ENCODE measurements around the gene COX7A2. TPM values are rescaled to one million over a fixed set of nuclear protein-coding genes. Genes with fewer than 3 reads are reported as not detected.
A peak's percentile ranks its signal among the peaks of the same experiment; 100 is the strongest.

COX7A2 gene
- total and polyA plus RNA-seq, 2 experiments from 2014 or later = 768 to 1,135 TPM

DNA sequence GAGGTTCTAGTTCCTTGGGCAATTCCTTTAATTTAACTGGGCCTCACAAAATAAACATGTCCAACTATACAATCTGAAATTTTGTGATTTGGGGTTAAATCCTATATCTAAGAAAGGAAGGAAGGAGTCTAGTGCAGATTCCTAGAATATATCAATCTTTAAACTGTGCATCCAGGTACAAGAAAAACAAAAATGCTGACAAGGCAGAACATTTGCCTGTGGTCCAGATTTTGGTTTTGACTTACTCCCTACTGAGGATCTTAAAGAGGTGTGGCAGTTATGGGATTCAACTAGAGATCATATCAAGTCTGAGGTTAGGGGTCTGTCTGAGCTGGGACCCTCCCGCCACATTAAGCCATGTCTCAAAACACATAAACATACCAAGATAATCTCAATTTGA lies 17.7 kb upstream of the COX7A2 start:
- DNase-seq (ENCODE audit: low read depth in 1 of 2, low spot score in 1 of 2) = no peak
- H3K27ac ChIP-seq = no peak overlapping the region
- peaks cover 28% of the 10 kb centered on the region for H3K36me3 ChIP-seq
- H3K4me3 ChIP-seq = no peak overlapping the region
- TF ChIP-seq, protein P1, sequence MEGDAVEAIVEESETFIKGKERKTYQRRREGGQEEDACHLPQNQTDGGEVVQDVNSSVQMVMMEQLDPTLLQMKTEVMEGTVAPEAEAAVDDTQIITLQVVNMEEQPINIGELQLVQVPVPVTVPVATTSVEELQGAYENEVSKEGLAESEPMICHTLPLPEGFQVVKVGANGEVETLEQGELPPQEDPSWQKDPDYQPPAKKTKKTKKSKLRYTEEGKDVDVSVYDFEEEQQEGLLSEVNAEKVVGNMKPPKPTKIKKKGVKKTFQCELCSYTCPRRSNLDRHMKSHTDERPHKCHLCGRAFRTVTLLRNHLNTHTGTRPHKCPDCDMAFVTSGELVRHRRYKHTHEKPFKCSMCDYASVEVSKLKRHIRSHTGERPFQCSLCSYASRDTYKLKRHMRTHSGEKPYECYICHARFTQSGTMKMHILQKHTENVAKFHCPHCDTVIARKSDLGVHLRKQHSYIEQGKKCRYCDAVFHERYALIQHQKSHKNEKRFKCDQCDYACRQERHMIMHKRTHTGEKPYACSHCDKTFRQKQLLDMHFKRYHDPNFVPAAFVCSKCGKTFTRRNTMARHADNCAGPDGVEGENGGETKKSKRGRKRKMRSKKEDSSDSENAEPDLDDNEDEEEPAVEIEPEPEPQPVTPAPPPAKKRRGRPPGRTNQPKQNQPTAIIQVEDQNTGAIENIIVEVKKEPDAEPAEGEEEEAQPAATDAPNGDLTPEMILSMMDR (IDR thresholded peaks at IDR 0.05; ENCODE audit: low read depth, low read length) = no peak
- peaks cover 17% of the 10 kb centered on the region for H3K4me1 ChIP-seq (ENCODE audit: low read depth)
- no peaks in the 10 kb centered on the region for H3K9me3 ChIP-seq (ENCODE audit: low read depth)
- H3K27me3 ChIP-seq = no peaks in the 10 kb centered on the region

DNA sequence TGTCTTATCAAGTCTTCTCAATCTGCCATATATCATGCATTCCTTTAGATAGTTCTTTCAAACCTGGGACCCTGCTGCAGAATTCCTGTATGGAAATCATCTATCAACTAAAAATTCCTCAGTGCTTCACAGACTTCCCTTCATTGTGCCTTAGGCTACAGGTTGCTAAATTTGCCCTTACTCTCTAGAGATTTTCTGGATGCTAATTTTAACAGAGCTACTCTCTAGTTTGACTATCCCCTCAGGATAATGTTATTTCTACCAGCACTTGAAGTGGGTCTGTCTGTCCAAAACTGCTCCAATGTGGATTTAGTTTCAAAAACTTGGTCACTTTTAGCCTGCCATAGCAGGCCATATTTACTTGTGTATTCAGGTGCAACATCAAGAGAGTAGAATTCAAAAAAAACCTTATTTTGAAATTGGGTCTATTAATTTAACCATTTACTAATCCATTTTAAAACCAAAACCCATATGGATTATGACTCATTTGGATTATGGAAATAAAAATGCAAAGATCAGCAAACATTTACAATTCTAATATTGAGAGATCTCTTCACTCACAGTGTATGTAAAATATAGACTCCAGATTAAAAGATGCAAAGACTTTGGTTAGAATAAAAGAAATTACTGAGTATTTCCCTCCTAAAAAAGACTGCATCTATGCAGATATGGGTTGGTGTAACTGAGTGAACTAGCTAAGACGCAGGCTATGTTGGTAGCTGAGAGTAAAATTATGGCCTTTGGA lies 13.9 kb upstream of the COX7A2 start:
- Histone ChIP-seq H3K27me3 (no peaks in the 10 kb centered on the region), H3K9me3 (ENCODE audit: low read depth) (no peaks in the 10 kb centered on the region), H3K4me1 (ENCODE audit: low read depth) (peaks cover 29% of the 10 kb centered on the region), H3K4me3 (no peak overlapping the region), H3K36me3 (peaks cover 30% of the 10 kb centered on the region), H3K27ac (peak overlapping the region; percentile 68)
- DNase-seq (ENCODE audit: low read depth in 1 of 2, low spot score in 1 of 2) = no peak
- TF ChIP-seq, protein P1 (IDR thresholded peaks at IDR 0.05; ENCODE audit: low read depth, low read length) = no peak

DNA sequence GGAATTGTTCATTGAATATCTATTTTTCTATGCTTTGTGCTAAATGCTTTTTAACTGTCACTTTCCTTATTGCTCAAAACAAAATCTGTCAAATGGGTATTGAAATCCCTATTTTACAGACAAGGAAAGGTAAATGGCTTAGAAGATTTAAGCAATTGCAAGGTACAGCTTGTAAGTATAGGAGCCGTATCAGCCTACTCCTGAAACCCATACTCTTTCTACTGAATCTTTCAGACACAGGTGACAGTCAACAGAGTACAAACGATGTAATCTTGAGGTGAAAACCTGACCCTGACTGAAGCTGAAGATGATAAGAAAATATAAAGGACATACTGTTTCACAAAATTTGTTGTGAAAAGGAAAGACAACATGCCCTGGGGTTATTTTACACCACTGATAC lies 7.0 kb upstream of the COX7A2 start:
- no peak overlapping the region for H3K27ac ChIP-seq
- no peaks in the 10 kb centered on the region for H3K27me3 ChIP-seq
- TF ChIP-seq, protein P1 (IDR thresholded peaks at IDR 0.05; ENCODE audit: low read depth, low read length) = no peak
- H3K9me3 ChIP-seq (ENCODE audit: low read depth) = no peaks in the 10 kb centered on the region
- DNase-seq (ENCODE audit: low read depth in 1 of 2, low spot score in 1 of 2) = no peak
- H3K36me3 ChIP-seq = peaks cover 6% of the 10 kb centered on the region
- H3K4me1 ChIP-seq (ENCODE audit: low read depth) = peaks cover 11% of the 10 kb centered on the region
- H3K4me3 ChIP-seq = no peak overlapping the region

DNA sequence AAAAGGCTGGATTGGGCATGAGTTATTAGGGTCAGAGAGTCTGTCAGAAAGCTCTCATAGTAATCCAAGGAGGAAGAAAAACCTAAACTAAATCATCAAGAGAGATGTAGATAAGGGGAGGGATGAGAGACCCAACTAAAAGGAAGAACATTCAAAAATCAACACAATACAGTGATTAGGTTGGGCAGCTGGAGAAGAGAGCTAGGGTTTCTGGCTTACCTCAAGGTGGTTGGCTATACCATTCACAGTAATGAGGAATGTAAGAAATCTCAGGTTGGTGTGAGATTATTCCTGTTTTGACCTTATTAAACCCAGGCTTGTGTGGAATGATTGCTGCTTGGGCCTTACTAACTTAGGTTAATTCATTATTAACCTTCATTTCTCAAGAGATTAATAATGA lies 6.2 kb upstream of the COX7A2 start:
- H3K4me3 ChIP-seq = no peak overlapping the region
- no peak for DNase-seq (ENCODE audit: low read depth in 1 of 2, low spot score in 1 of 2)
- no peak overlapping the region for H3K27ac ChIP-seq
- no peaks in the 10 kb centered on the region for H3K36me3 ChIP-seq
- no peaks in the 10 kb centered on the region for H3K27me3 ChIP-seq
- peaks cover 11% of the 10 kb centered on the region for H3K4me1 ChIP-seq (ENCODE audit: low read depth)
- TF ChIP-seq, protein P1 (IDR thresholded peaks at IDR 0.05; ENCODE audit: low read depth, low read length) = no peak
- H3K9me3 ChIP-seq (ENCODE audit: low read depth) = no peaks in the 10 kb centered on the region

DNA sequence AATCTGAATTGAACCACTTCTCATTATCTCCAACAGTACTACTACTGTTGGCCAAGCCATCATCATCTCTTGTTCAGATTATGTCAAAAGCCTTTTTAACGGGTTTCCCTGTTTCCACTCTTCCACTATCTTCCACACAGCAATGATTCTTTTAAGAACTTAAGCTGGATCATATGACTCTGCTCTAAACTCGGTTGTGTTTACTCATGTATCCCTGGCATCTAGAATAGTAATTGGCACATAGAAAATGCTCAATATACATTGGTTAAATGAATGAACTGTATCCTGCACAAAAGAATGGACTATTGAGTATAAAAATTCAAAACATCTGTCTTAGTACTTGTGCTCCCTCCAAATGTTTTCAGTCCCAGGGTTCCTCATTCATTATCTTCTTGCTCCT lies 2.8 kb upstream of the COX7A2 start:
- Histone ChIP-seq H3K36me3 (no peaks in the 10 kb centered on the region), H3K4me3 (no peak overlapping the region), H3K9me3 (ENCODE audit: low read depth) (no peaks in the 10 kb centered on the region), H3K4me1 (ENCODE audit: low read depth) (no peaks in the 10 kb centered on the region), H3K27me3 (no peaks in the 10 kb centered on the region), H3K27ac (no peak overlapping the region)
- DNase-seq (ENCODE audit: low read depth in 1 of 2, low spot score in 1 of 2) = no peak
- TF ChIP-seq, protein P1 (IDR thresholded peaks at IDR 0.05; ENCODE audit: low read depth, low read length) = no peak
